HepG2 (cell line): ENCODE measurements around the gene PRSS8. TPM values are rescaled to one million over a fixed set of nuclear protein-coding genes. Genes with fewer than 3 reads are reported as not detected.
"Not testable (repeated sequence)": the region's sequence is repeated elsewhere in the genome, so short reads cannot be mapped to it uniquely, and the experiment has no call there.

ENCODE experiments used
- ATAC-seq: fragments of 200-7000 bp; cut with Tn5 transposase; 3 replicates; pipeline ENCODE4 v1.9.1; 2020; ENCODE audit warnings: mild to moderate bottlenecking, moderate library complexity
- BruUV-seq: library from RNA; stranded (reverse); fragments of 400-500 nt; replicated peaks from 2 replicates; lab custom pipeline; 2021; lab: Mats Ljungman, UMichigan
- CTCF ChIA-PET: fragments of 300-600 bp; formaldehyde crosslinking; extraction: SDS; loops from one replicate; lab custom pipeline; 2021; ENCODE audit warnings: low total read pairs, inconsistent platforms, low intra/inter-chr PET ratio; lab: Yijun Ruan, JAX
- POLR2A ChIA-PET: fragments of 350-600 bp; sonication (Branson Sonifier 250); formaldehyde crosslinking; loops from one replicate; lab custom pipeline; 2020; ENCODE audit warnings: antibody characterized with exemption, inconsistent platforms; lab: Yijun Ruan, JAX
- DNase-seq: peaks from one replicate; pipeline ENCODE4 v3.0.0-alpha.2; 2015; ENCODE audit warnings: low spot score
- FAIRE-seq: peaks from 3 replicates; lab custom pipeline; 2011; peaks lifted over from hg19 to GRCh38; lab: Jason Lieb, UNC
- H2AFZ ChIP-seq: one replicate; pipeline ENCODE4 v1.6.1; 2011; ENCODE audit warnings: low read length, inconsistent platforms
- H3K27ac ChIP-seq: fragments of 300-600 bp; 3 replicates; pipeline ENCODE4 v1.8.0; 2011; ENCODE audit warnings: mixed run types, mild to moderate bottlenecking, mixed read lengths, low read length, inconsistent platforms; ENCODE audit not compliant: insufficient read depth; ENCODE audit errors: extremely low read length
- H3K27me3 ChIP-seq, 2 experiments: fragments of 200-600 bp in 1 of 2; 2 replicates in 1 of 2; 3 replicates in 1 of 2; pipeline versions ENCODE4 v1.6.0 to v1.8.0; 2011; ENCODE audit warnings: low read length in 2 of 2, mild to moderate bottlenecking in 2 of 2, moderate library complexity in 2 of 2, inconsistent platforms in 1 of 2; ENCODE audit not compliant: insufficient read depth in 2 of 2, control insufficient read depth in 1 of 2
- H3K36me3 ChIP-seq, 2 experiments: fragments of 200-600 bp in 1 of 2; replicated peaks in 1 of 2; 2 replicates in 1 of 2; 3 replicates in 1 of 2; pipeline versions ENCODE4 v1.5.1 to v1.8.0; 2011; ENCODE audit warnings: low read length in 2 of 2, inconsistent platforms in 1 of 2; ENCODE audit not compliant: insufficient read depth in 2 of 2, control insufficient read depth in 1 of 2
- H3K4me1 ChIP-seq: 2 replicates; pipeline ENCODE4 v1.5.1; 2012; ENCODE audit warnings: low read length, inconsistent platforms; ENCODE audit not compliant: insufficient read depth
- H3K4me2 ChIP-seq: 2 replicates; pipeline ENCODE4 v1.6.0; 2011; ENCODE audit warnings: low read depth, low read length, inconsistent platforms
- H3K4me3 ChIP-seq, 3 experiments: fragments of 200-600 bp in 1 of 3; sonication (generic), shearing (Covaris generic) in 1 of 3; replicated peaks in 1 of 3; 2 replicates each; pipeline ENCODE4 v1.5.1; 2011 to 2016; ENCODE audit warnings: low read length in 3 of 3, inconsistent platforms in 2 of 3, low read depth in 2 of 3, mild to moderate bottlenecking in 2 of 3, control low read depth in 1 of 3, mixed read lengths in 1 of 3; ENCODE audit not compliant: insufficient read depth in 1 of 3
- H3K79me2 ChIP-seq: one replicate; pipeline ENCODE4 v1.6.1; 2011; ENCODE audit warnings: low read length, inconsistent platforms; ENCODE audit not compliant: insufficient read depth
- H3K9ac ChIP-seq: 2 replicates; pipeline ENCODE4 v1.6.0; 2011; ENCODE audit warnings: mild to moderate bottlenecking, low read depth, low read length, inconsistent platforms; ENCODE audit not compliant: insufficient read depth
- H3K9me3 ChIP-seq: 2 replicates; pipeline ENCODE4 v1.5.1; 2012; ENCODE audit warnings: mild to moderate bottlenecking, low read length
- H4K20me1 ChIP-seq: 2 replicates; pipeline ENCODE4 v1.6.0; 2011; ENCODE audit warnings: inconsistent platforms, mild to moderate bottlenecking, low read length, moderate library complexity; ENCODE audit not compliant: insufficient read depth
- CHD4 ChIP-seq: fragments of 200-600 bp; sonication (generic); IDR thresholded peaks from 2 replicates; pipeline ENCODE4 v1.7.0; 2017; ENCODE audit warnings: mild to moderate bottlenecking, low read length, borderline replicate concordance
- NFATC3 ChIP-seq: sonication (generic); formaldehyde crosslinking; IDR thresholded peaks from 2 replicates; pipeline ENCODE4 v1.5.1; 2020; ENCODE audit warnings: mild to moderate bottlenecking, missing genetic modification reagents
- PAWR ChIP-seq: sonication (generic); formaldehyde crosslinking; IDR thresholded peaks from 2 replicates; pipeline ENCODE4 v1.4.0; 2020; ENCODE audit warnings: missing genetic modification reagents, mild to moderate bottlenecking, borderline replicate concordance
- ZBTB40 ChIP-seq, 2 experiments: fragments of 450-650 bp in 1 of 2; sonication (generic) in 1 of 2; formaldehyde crosslinking in 1 of 2; IDR thresholded peaks; 2 replicates each; pipeline versions ENCODE4 v1.6.1 to v1.8.0; 2016 to 2022; ENCODE audit warnings: antibody characterized with exemption in 1 of 2, mild to moderate bottlenecking in 1 of 2, missing genetic modification reagents in 1 of 2
- ZNF121 ChIP-seq: sonication (generic); formaldehyde crosslinking; IDR thresholded peaks from 2 replicates; pipeline ENCODE4 v1.5.0; 2020; ENCODE audit warnings: mild to moderate bottlenecking, missing genetic modification reagents
- ZNF136 ChIP-seq: sonication (generic); formaldehyde crosslinking; IDR thresholded peaks from 2 replicates; pipeline ENCODE4 v1.8.1; 2022; ENCODE audit warnings: low read depth, mild to moderate bottlenecking, moderate library complexity, missing genetic modification reagents
- ZNF329 ChIP-seq: sonication (generic); formaldehyde crosslinking; IDR thresholded peaks from 2 replicates; pipeline ENCODE4 v1.9.0; 2021; ENCODE audit warnings: low read depth, mild to moderate bottlenecking, missing genetic modification reagents
- ZNF44 ChIP-seq: sonication (generic); formaldehyde crosslinking; IDR thresholded peaks from 2 replicates; pipeline ENCODE4 v1.5.1; 2020; ENCODE audit warnings: mild to moderate bottlenecking, missing genetic modification reagents
- ZNF460 ChIP-seq: sonication (generic); formaldehyde crosslinking; IDR thresholded peaks from 2 replicates; pipeline ENCODE4 v1.5.1; 2020; ENCODE audit warnings: missing genetic modification reagents, mild to moderate bottlenecking, borderline replicate concordance
- ZNF501 ChIP-seq: sonication (generic); formaldehyde crosslinking; IDR thresholded peaks from 2 replicates; pipeline ENCODE4 v1.5.1; 2020; ENCODE audit warnings: mild to moderate bottlenecking, moderate library complexity, missing genetic modification reagents
- ZNF616 ChIP-seq: sonication (generic); formaldehyde crosslinking; IDR thresholded peaks from 2 replicates; pipeline ENCODE4 v1.5.0; 2020; ENCODE audit warnings: low read depth, mild to moderate bottlenecking, missing genetic modification reagents
- ZNF816 ChIP-seq: sonication (generic); formaldehyde crosslinking; IDR thresholded peaks from 2 replicates; pipeline ENCODE4 v1.8.0; 2022; ENCODE audit warnings: missing genetic modification reagents, mild to moderate bottlenecking, borderline replicate concordance
- WGBS: methylation state at CpG from one replicate; pipeline ENCODE4 v1.1.6; 2017; ENCODE audit warnings: low lambda C conversion rate; 5-methylcytosine and 5-hydroxymethylcytosine counted together
- in situ Hi-C: cut with HindIII; loops from 2 replicates; pipeline ENCODE4 v1.10.0; 2017; ENCODE audit warnings: low pct_unique_long_range_greater_than_20kb; ENCODE audit not compliant: extremely low pct_ligation_motif_present
- intact Hi-C: fragments of 100-400 bp; cut with micrococcal nuclease; formaldehyde crosslinking; loops from one replicate; pipeline ENCODE4 v1.10.0; 2022; ENCODE audit not compliant: unreplicated experiment
- polyA plus RNA-seq, 8 experiments: library from polyadenylated mRNA; depleted of rRNA in 3 of 8; stranded (reverse) in 7 of 8; unstranded in 1 of 8; fragments of >200 nt; fragmentation: Illumina TruSeq in 4 of 8; extraction: Trizol in 4 of 8; gene quantifications; 2 replicates each; pipeline versions ENCODE4 v1.2.1 to v1.2.3, GENCODE V29; 2011 to 2016; ENCODE audit warnings: low read depth in 4 of 8, missing spikeins in 1 of 8, mixed read lengths in 1 of 8; ENCODE audit not compliant: insufficient read depth in 1 of 8
- total RNA-seq, 5 experiments: library from RNA; depleted of rRNA; stranded (reverse); fragments of >200 nt; fragmentation: Illumina TruSeq; extraction: Trizol; gene quantifications; 2 replicates each; pipeline ENCODE4 v1.2.3, GENCODE V29; 2016; ENCODE audit warnings: low read depth in 1 of 5

PRSS8 gene
- total and polyA plus RNA-seq, 2 of the 13 experiments (the other 11 are each of a cell fraction or from before 2014, with no cell fraction given) = 2.6 to 7.2 TPM

GRCh38 chr16:31141071-31141469 lies 5.5 kb upstream of the PRSS8 start:
- not testable (repeated sequence) for FAIRE-seq; TF ChIP-seq ZBTB40 (IDR thresholded peaks at IDR 0.05)
- TF ChIP-seq CHD4 = 0 out of 2 replicates have a peak, but pooled peaks have one; percentile 7
- 0 out of 2 replicates have a peak, but pooled peaks have one; percentile 42 for TF ChIP-seq ZNF329 (CRISPR knock-in tag)
- TF ChIP-seq NFATC3 (CRISPR knock-in tag) = peak; percentile 60; the same call in 1 of the 2 replicates
- peak; percentile 89 for TF ChIP-seq ZNF121 (CRISPR knock-in tag)
- TF ChIP-seq ZNF44 (CRISPR knock-in tag) = peak; percentile 40; the same call in 1 of the 2 replicates
- 0 out of 2 replicates have a peak, but pooled peaks have one; percentile 11 for TF ChIP-seq ZNF501 (CRISPR knock-in tag)
- TF ChIP-seq PAWR (CRISPR knock-in tag) = 0 out of 2 replicates have a peak, but pooled peaks have one; percentile 28
- 0 out of 2 replicates have a peak, but pooled peaks have one; percentile 1 for TF ChIP-seq ZNF460 (CRISPR knock-in tag)
- peak; percentile 67; the same call in 1 of the 2 replicates for TF ChIP-seq ZNF136 (CRISPR knock-in tag)
- TF ChIP-seq ZNF616 (CRISPR knock-in tag) = 0 out of 2 replicates have a peak, but pooled peaks have one; percentile 6
- TF ChIP-seq ZNF816 (CRISPR knock-in tag) = 0 out of 2 replicates have a peak, but pooled peaks have one; percentile 55
- 0 out of 2 replicates have a peak, but pooled peaks have one; percentile 55 for TF ChIP-seq ZBTB40 (CRISPR knock-in tag; IDR thresholded peaks at IDR 0.05)

More at GRCh38 chr16:31141071-31141469, 5.5 kb upstream of the PRSS8 start:
- DNase-seq, BruUV-seq, ATAC-seq, CTCF ChIA-PET, H3K36me3 ChIP-seq, H3K9me3 ChIP-seq, H2AFZ ChIP-seq, H3K79me2 ChIP-seq, H3K27me3 ChIP-seq, in situ Hi-C loops, H4K20me1 ChIP-seq: not testable (repeated sequence)
- H3K4me3 ChIP-seq = peak overlapping the region; percentile 28 to 77 (median 64)
- H3K9ac ChIP-seq = peak overlapping the region; percentile 67
- intact Hi-C loops = loop anchor here (5.0 to 10.0 kb wide), 2 partner anchors 144 to 186 kb away; partner anchors contain the start of gene SETD1A
- H3K4me1 ChIP-seq = peaks cover 70% of the 10 kb centered on the region
- POLR2A ChIA-PET = interaction anchor here (0.7 to 11.4 kb wide), 17 partner anchors 9 to 572 kb away, joined by 3 to 275 read pairs (median 5); partner anchors contain the start of genes FUS, KAT8, PRSS36 and VKORC1
- H3K4me2 ChIP-seq = peak overlapping the region; percentile 91
- peak overlapping the region; percentile 80 for H3K27ac ChIP-seq
- WGBS = 17% methylated on average over 9 of the region's 9 CpGs
